ENCODE data around the gene RERE. TPM values are rescaled to one million over a fixed set of nuclear protein-coding genes. Genes with fewer than 3 reads are reported as not detected.

Gene RERE
- total RNA-seq, 2 experiments from 2014 or later = 73.1 to 211 TPM

- no peaks in the 10 kb centered on the region for H3K9me3 ChIP-seq (ENCODE audit: low read length)
- H3K4me1 ChIP-seq (ENCODE audit: insufficient read depth, low read length, poor library complexity, severe bottlenecking) = no peaks in the 10 kb centered on the region
- no peak overlapping the region for H3K4me2 ChIP-seq (ENCODE audit: low read length)
- H4K20me1 ChIP-seq (ENCODE audit: insufficient read depth, low read length) = no peaks in the 10 kb centered on the region
- no peak for DNase-seq (ENCODE audit: low spot score)
- no peak overlapping the region for H3K27ac ChIP-seq (ENCODE audit: low read depth, low read length, poor library complexity, severe bottlenecking)
- H2AFZ ChIP-seq (ENCODE audit: low read length) = no peak overlapping the region
- intact Hi-C loops (cut with micrococcal nuclease; ENCODE audit: unreplicated experiment) = no loop called here
- BruUV-seq (replicated peaks) = no TSS peak
- peaks cover 43% of the 10 kb centered on the region for H3K36me3 ChIP-seq (ENCODE audit: insufficient read depth, low read length)
- no peak overlapping the region for H3K4me3 ChIP-seq (ENCODE audit: low read depth, low read length, poor library complexity, severe bottlenecking)
- H3K9me2 ChIP-seq (ENCODE audit: insufficient read depth, low read length) = no peaks in the 10 kb centered on the region
- peaks cover 59% of the 10 kb centered on the region; the same call in 1 of the 2 replicates for H3K79me2 ChIP-seq (ENCODE audit: insufficient read depth, low read depth, low read length)
- ChIA-PET CTCF (ENCODE audit: unreplicated experiment) (no interaction called here), POLR2A (interaction anchor here (0.6 kb wide), 1 partner anchor 146 kb away, joined by 3 read pairs; no protein-coding TSS in a partner anchor)
- TF ChIP-seq CTCF (conservative IDR thresholded peaks at IDR 0.05; ENCODE audit: low read length) (no peak), EZH2phosphoT487 (IDR thresholded peaks at IDR 0.05; ENCODE audit: borderline replicate concordance, low read depth, low read length) (no peak)
Observed at GRCh38 chr1:8486047-8486446, 331.4 kb downstream of the RERE start.

DNA sequence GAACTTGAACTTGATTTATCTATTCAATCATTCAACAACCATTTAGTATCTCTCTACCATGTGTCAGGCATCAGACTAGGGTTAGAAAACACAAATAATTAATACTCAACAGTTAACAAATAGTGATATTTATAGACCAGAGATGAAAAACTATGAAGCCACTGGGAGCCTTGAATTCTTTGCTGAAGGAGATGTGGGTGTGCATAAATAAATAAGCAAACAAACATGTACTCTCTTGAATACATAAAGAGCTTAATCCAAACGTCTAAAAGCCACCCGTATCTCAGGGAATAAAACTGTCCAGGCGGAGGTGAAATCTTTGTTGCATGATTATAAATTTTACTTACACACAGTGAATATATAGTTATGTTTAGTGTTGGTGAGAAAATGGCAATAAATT is 333.9 kb downstream of the RERE start:
- peaks cover 13% of the 10 kb centered on the region for H3K4me1 ChIP-seq (ENCODE audit: insufficient read depth, low read length, poor library complexity, severe bottlenecking)
- TF ChIP-seq CTCF (conservative IDR thresholded peaks at IDR 0.05; ENCODE audit: low read length) = no peak
- no peak for TF ChIP-seq EZH2phosphoT487 (IDR thresholded peaks at IDR 0.05; ENCODE audit: borderline replicate concordance, low read depth, low read length)
- POLR2A ChIA-PET = interaction anchor here (0.6 to 4.0 kb wide), 5 partner anchors 10 to 37 kb away, joined by 3 to 24 read pairs (median 5); no protein-coding TSS in a partner anchor
- intact Hi-C loops (cut with micrococcal nuclease; ENCODE audit: unreplicated experiment) = no loop called here
- CTCF ChIA-PET (ENCODE audit: unreplicated experiment) = no interaction called here
- no peak overlapping the region for H3K27ac ChIP-seq (ENCODE audit: low read depth, low read length, poor library complexity, severe bottlenecking)
- DNase-seq (ENCODE audit: low spot score) = no peak
- H3K9me2 ChIP-seq (ENCODE audit: insufficient read depth, low read length) = no peaks in the 10 kb centered on the region
- H2AFZ ChIP-seq (ENCODE audit: low read length) = no peak overlapping the region
- no TSS peak for BruUV-seq (replicated peaks)
- H3K4me3 ChIP-seq (ENCODE audit: low read depth, low read length, poor library complexity, severe bottlenecking) = no peak overlapping the region
- H3K36me3 ChIP-seq (ENCODE audit: insufficient read depth, low read length) = peaks cover 35% of the 10 kb centered on the region
- peaks cover 59% of the 10 kb centered on the region; the same call in 1 of the 2 replicates for H3K79me2 ChIP-seq (ENCODE audit: insufficient read depth, low read depth, low read length)
- H4K20me1 ChIP-seq (ENCODE audit: insufficient read depth, low read length) = no peaks in the 10 kb centered on the region
- no peaks in the 10 kb centered on the region for H3K9me3 ChIP-seq (ENCODE audit: low read length)
- no peak overlapping the region for H3K4me2 ChIP-seq (ENCODE audit: low read length)

GRCh38 chr1:8482979-8483381 is 334.5 kb downstream of the RERE start:
- Histone ChIP-seq H3K4me3 (ENCODE audit: low read depth, low read length, poor library complexity, severe bottlenecking) (no peak overlapping the region), H3K4me2 (ENCODE audit: low read length) (no peak overlapping the region), H3K36me3 (ENCODE audit: insufficient read depth, low read length) (peaks cover 35% of the 10 kb centered on the region), H3K4me1 (ENCODE audit: insufficient read depth, low read length, poor library complexity, severe bottlenecking) (peaks cover 19% of the 10 kb centered on the region), H3K9me2 (ENCODE audit: insufficient read depth, low read length) (no peaks in the 10 kb centered on the region), H2AFZ (ENCODE audit: low read length) (no peak overlapping the region), H3K27ac (ENCODE audit: low read depth, low read length, poor library complexity, severe bottlenecking) (no peak overlapping the region), H3K79me2 (ENCODE audit: insufficient read depth, low read depth, low read length) (peaks cover 65% of the 10 kb centered on the region; the same call in 1 of the 2 replicates), H4K20me1 (ENCODE audit: insufficient read depth, low read length) (no peaks in the 10 kb centered on the region), H3K9me3 (ENCODE audit: low read length) (no peaks in the 10 kb centered on the region)
- CTCF ChIA-PET (ENCODE audit: unreplicated experiment) = no interaction called here
- intact Hi-C loops (cut with micrococcal nuclease; ENCODE audit: unreplicated experiment) = no loop called here
- no peak for DNase-seq (ENCODE audit: low spot score)
- POLR2A ChIA-PET = interaction anchor here (0.7 to 4.0 kb wide), 8 partner anchors 9 to 86 kb away, joined by 3 to 24 read pairs (median 6); no protein-coding TSS in a partner anchor
- TF ChIP-seq CTCF (conservative IDR thresholded peaks at IDR 0.05; ENCODE audit: low read length) (no peak), EZH2phosphoT487 (IDR thresholded peaks at IDR 0.05; ENCODE audit: borderline replicate concordance, low read depth, low read length) (no peak)
- BruUV-seq (replicated peaks) = no TSS peak

Data from OCI-LY7 (cell line).